Measurements from ENCODE around the gene KCNQ1OT1.

Gene KCNQ1OT1

DNA sequence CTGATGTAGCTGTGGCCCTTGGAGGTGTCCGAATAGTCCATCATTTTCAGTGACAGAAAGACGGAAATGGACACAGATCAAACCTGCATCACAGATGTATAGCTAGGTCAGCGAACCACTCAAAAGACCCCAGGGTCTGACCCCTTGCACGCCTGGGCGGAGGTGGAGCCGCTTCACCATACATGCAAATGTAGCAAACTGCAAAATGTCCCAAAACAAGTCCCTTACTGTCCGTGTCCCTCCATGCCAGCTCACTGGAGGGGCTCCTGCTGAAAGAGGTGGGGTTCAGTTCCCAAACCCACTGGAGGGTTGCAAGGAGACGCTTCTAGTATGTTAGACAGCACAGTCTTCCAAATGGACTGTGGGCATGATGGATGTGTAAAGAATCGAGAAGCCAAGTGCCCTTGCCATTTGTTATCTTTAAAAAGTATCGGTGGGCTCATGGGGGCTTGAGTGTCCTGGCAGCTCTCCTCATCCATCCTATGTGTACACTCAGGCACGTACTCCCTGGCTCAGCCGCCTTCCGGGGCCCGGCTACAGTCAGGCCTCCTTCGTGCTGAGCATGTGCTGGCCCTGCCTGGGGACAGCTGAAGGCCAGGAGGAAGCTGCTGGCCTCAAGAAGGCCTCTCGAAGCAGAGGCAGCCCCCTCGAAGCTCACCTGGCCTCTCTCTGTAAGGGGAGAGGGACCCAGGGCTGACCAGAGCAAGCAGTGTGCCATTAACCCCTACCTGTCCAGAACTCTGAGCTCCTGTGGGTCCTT, 20.2 kb upstream of the KCNQ1OT1 start:
- no peak for DNase-seq

DNA sequence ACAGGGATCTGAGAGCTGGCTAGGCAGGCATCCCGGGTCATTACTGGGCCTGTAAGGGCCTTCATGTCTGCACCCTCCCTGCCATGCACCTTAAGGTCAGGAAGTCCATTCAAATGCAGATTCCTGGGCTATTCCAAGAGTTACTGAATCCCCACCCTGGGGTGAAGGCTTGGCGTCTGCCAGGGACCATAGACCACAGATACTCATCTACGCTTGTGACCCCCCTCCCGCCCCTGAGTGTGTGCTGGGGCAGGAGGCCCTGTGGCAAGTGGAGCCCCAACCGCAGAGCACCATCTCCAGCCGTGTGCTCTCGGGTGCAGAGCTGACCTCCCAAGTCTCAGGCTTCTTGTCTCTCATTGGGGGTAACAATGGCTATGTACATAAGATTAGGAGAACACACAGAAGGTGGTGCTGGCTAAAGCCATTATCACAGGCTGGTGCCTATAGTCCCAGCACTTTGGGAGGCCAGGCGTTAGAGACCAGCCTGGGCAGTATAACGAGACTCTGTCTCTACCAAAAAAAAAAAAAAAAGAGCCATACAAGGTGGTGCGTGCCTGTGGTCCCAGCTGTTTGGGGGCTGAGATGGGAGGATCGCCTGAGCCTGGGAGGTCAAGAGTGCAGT, 19.1 kb upstream of the KCNQ1OT1 start:
- DNase-seq, result no peak

DNA sequence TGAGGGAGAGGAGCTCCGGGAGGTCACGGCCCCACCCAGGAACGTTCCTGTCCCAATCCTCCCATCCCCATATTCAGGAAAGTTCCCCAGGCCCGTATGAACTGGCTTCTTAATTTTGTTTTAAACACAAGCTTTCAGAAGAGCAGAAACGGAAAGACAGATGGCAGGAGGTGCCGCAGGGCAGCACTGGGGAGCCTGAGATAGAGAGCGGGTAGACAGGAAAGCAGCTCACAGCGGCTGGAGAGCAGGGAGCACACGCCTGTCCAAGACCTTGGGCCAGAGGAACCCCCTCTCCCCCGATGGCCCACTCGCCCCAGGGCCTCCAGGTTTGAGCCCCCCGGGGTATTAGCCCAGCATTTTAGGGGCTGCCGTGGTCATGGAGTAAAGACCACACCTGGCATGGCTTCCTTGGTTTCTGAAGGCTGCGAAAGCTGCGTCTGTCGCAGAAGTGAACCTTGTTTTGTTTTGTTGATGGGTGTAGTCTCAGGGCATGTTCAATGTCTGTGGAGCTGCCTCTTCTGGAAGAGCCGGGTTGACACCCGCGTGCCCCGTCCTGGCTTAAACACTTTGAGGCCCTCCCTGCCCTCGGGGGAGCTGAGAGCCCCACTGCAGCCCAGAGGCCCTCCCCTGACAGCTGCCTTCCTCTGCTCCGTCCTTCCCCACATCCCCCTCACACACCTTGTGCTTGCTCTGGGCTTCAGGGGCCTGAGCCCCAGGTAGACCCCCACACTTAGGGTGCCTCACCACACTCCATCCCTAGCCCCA, 17.9 kb upstream of the KCNQ1OT1 start:
- no peak for DNase-seq

DNA sequence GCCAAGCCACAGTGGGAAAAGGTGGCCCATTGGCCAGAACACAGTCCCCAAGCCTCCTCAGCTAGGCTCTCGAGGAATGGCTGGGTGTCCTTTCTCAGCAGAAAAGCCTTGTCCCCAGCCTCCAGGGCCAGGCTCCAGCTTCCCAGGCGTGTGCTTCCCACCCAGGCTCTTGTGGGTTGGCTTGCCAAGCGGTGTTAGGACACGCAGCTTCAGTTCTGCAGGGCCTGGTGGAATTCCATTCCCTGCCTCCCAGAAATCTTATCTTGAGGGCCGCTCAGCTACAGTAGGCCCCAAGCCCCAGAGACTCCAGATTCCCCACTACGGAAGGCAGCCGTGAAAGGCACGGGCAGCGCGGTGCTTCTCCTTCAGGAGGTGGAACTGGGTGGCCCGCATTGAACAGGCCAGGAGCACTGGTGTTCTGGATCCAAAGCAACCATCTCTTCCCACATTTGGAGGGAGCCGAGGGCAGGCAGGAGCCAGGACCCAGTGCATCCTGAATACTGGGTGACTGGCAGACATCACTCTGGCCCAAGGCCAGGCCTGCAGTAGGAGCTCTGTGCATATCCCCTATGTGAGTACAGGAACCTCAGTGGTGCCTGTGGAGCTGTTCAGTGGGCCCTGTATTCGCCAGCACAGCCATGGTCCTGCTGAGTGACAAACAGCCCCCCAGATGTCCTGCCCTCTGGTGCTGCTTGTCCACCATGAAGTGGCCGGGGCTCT, 16.7 kb upstream of the KCNQ1OT1 start:
- DNase-seq, result no peak

DNA sequence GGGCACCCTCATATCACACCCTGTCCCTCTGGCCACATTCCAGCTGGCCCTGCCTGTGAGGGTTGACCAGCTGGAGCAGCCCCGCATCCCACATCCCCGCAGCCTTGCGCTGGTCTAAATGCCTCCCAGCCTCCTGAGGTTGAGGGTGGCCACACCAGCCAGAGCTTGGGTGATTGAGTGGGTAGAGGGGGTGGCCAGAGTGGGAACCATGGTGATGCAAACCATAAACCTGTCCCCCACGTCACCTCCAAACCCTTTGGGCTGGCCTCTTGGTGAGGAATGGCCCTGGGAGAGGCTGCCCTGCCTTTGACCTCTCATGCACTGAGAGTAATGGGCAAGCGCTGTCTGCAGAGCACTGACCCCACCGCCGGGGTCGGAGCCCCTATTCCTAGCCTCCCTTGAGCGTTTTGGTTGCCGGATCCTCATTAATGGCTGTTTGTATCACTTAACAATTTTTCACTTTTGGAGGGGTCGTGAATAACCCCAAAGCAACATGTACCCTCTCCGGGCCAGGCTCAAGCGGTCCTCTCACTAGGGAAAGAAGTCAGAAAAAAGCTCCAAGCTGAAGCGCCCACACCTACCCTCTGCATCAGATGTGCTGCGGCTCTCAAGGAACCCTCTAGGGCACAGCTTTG, 16.0 kb upstream of the KCNQ1OT1 start:
- DNase-seq, result no peak

DNA sequence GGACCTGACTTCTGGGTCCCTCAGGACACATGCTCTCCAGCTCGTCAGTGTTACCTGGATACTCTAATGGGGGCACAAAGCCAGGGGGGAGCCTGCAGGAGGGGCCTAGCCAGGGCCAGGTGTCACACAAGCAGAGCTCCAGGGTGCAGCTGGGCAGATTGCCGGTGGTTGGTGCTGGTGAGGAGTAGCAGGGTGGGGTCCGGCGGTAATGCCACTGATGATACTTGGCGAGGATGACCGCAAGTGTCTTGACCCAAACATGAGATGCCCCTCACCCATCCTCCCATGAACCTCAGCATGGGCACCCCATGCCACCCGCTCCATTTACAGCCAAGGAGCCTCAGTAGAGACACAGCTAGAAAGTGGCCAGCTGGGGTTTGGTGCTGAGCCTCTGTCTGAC, 15.1 kb upstream of the KCNQ1OT1 start:
- no peak for DNase-seq

DNA sequence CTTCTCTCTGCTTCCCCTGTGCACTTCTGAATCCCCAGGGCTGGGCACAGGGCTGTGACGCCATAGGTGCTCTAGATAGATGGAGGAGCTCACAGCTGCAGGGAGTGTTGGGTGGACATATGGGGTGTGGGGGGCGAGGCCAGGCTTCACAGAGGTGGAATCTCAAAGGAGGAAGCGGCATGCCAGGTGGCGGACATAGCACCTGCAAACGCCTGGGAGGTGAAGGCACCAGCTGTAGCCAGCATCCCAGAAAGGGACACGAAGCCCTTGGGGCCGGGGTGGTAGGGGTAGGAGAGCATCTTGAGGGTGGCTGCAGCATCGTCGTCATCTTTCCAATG, 14.6 kb upstream of the KCNQ1OT1 start:
- no peak for DNase-seq

DNA sequence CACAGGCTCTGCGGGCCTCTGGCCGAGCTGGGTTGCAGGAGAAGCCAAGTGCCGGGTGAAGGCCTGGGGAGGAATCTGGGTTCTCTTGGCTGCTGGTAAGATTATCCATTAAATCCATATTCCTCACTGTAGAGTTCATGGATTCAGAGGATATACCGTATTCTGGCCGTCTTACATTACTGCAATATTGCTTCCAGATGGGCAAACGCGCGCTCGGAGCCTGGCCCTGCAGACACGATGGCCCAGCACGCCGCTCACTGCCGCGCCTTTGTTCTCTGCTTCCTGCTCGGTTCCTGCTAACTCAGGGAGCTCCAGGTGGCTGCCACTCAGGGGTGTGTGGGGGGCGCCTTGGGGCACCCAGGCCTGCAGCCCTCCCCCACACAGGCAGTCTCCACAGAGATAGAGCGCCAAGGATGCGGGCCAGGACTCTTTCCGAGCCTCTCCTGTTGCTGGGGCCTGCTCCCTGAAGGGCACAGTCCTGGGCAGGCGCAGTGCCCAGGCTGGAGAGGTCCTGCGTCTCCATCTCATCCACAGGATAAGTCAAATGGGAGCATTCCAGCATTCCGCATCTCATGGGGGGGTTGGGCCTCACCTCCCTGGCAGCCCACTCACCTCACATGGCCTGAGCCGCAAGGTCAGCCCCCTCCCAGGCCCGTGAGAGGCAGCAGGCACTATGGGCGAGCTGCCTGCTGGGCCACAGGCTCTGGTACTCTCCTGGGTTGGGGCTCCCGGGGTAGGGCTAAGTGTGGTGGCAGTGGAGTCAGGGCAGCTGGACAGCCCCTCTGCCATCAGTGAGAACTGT, 14.1 kb upstream of the KCNQ1OT1 start:
- DNase-seq, result no peak

DNA sequence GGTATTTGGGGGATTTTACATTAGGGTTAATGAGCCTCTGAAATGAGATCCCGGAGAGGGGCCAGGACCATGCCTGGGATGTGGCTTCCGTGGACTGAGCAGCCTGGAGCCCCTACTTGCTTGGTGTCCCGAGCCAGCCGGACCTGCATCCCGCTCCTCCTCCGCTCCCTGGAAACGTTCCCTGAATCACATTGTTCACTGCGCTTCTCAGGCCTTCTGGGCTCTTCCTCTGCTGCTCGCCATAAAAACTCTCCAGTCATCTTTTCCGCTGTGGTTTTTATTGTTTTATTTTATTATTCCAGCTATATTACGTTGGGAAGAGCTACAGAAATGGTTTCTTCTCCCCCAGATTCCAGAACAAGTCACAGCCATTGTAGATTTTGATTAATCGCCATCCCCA, 13.3 kb upstream of the KCNQ1OT1 start:
- no peak for DNase-seq

DNA sequence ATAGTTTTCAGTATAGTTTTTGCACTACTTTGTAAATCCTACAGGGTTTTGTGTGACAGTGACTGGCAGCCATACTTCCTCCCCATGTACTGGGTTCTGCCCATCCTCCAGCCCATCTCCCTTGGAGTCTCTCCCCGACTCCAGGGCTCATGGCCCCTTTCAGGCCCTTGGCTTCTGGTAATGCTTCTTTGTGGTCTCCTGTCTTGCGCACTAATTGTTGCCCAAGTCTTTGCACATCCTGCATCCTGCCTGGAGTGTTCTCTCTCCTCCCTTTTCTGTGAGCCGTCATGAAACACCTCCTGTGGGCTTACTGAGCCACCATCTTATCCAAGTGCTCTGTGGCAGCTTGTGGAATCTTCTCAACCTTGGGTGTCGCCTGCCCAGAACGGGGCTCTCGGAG, 11.4 kb upstream of the KCNQ1OT1 start:
- DNase-seq, result no peak

DNA sequence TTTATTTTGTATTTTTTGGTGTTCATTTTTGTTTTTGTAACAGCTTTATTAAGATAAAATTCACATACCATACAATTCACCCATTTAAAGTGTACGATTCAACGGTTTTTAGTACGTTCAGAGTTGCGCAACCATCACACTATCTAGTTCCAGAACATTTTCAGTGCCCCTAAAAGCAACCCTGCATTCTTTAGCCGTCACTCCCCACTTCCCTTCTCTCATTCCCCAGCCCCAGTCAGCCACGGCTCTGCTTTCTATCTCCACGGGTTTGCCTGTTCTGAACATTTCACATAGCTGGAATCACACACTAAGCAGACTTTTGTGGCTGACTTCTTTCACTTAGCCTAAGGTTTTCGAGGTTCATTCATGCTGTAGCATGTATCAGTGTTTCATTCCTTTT, 9.6 kb upstream of the KCNQ1OT1 start:
- DNase-seq, result no peak

DNA sequence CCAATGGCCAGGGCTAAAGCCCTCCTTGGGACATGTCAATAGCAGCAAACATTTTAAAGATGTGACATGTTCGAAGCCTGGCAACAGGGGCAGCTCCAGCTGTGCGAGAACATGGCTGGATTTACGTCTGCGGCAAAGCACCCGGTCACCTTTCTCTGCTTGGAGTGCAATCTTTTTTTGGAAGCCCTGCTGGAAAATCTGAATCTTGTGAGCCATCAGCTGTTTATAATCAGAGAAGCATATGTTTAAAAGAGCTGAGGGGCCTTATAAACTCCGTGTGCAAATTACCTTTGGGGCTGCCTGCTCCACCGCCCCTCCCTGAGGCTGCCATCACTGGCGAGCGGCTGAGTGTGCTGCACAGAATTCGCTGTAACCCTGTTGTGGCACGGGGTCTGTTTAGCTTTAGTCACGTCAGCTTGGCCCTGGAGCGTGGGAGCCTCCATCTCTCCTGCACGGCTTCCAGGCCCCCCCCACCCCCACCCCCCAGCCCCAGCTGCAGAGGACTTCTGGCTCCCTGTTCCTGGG, 9.0 kb upstream of the KCNQ1OT1 start:
- DNase-seq, result no peak

DNA sequence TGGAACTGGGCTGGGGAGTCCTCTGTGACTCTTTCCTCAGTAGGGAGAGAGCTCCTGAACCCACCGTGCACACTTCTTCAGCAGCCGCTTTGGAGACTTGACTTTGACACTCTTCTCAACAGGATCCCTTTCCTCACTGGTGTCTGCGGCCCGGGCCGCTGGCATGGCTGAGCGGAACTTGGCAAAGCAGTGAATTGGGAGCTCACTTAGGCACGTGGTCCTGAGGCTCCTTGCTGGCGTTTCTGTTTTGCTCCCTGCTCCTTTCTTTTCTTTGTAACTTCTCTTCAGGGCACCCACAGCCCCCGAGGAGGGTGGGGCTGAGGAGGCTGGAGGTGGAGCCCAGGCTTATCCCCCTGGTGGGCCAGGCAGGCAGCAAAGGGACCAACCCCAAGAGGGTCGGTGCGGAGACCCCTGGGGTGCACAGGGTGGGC, 8.4 kb upstream of the KCNQ1OT1 start:
- no peak for DNase-seq

DNA sequence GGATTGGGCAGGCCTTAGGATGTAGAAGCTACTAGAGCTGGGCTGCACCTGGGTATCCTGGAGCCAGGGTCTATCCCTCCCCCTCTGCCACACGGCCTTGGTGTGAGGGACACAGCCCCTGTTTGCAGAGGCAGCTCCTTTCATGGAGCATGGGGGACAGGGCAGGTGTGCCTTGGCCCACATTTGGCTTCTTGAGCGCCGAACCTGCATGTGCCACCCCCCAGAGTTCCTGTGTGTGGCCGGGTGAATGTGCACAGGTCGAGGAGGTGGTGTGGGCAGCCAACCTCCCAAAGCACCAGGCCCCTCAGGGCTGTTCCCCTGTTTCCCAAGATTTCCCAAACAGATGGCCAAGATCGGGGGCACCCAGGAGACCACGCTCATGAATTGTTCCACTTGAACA, 7.9 kb upstream of the KCNQ1OT1 start:
- DNase-seq, result no peak

DNA sequence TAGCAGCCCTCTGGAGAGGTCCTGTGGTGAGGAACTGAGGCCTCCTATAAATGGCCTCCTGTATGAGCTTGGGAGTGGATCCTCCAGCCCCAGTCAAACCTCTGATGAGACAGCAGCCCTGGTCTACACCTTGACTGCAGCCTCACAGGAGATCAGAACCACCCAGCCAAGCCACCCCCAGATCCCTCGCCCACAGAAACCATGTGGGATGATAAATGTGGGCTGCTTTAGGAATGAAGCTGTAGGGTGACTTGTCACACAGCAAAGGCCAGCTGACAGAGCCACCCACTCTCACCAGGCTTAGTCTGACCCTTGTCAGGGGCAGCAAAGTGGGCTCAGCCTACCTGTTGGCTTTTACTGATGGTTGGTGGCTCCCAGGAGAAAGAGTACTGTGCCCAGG, 6.5 kb upstream of the KCNQ1OT1 start:
- DNase-seq, result no peak

DNA sequence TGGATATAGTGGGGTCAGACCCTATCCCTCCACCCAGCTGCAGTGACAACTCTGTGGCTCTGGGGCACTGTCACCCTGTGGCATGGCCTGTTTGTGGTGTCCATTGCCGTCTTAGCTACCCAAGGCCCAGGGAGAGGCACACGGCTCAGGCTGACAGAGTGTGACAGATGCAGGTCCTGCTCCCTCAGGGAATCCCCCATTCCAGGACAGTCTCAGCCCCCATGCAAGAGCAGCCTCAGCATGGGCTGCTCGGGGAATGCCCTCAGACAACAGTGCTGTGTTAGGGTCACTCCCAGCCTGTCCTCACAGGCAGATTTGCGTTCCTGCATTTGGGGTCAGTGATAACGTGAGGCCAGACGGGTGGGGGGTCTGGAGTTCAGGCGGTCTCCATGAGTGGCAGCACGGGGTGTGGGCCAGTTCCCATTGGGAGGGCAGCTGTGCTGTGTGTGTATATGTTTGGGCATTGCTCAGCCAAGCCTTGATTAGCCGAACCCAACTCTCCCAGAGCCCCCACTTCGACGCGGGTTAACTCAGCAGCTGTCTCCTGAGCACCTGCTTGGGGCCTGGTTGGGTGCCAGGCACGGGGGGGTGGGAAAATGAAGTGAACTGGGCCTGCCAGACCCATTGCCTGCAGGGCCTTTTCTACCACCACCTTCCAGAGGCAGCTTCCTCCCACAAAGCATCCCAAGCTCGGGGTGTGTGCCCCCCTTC, 5.3 kb upstream of the KCNQ1OT1 start:
- DNase-seq, result no peak

DNA sequence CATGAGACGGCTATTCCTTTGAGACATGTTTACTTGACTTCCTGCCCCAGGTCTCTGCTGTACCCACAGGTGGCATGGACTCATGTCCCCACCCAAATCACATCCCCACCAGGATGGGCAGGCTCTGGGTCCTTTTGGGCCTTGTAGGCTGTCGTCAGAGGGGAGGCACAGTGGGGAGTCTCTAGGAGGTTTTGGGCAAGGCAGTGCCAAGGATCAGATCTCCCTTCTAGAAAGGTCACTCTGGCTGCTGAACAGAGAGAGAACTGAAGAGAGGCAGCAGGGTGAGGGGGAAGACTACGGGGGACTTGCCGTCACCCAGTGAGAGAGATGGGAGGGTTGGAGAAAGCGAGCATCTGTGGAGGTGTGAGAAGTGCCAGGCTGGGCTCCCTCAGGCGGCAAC, 4.6 kb upstream of the KCNQ1OT1 start:
- peak; percentile 3 for DNase-seq

DNA sequence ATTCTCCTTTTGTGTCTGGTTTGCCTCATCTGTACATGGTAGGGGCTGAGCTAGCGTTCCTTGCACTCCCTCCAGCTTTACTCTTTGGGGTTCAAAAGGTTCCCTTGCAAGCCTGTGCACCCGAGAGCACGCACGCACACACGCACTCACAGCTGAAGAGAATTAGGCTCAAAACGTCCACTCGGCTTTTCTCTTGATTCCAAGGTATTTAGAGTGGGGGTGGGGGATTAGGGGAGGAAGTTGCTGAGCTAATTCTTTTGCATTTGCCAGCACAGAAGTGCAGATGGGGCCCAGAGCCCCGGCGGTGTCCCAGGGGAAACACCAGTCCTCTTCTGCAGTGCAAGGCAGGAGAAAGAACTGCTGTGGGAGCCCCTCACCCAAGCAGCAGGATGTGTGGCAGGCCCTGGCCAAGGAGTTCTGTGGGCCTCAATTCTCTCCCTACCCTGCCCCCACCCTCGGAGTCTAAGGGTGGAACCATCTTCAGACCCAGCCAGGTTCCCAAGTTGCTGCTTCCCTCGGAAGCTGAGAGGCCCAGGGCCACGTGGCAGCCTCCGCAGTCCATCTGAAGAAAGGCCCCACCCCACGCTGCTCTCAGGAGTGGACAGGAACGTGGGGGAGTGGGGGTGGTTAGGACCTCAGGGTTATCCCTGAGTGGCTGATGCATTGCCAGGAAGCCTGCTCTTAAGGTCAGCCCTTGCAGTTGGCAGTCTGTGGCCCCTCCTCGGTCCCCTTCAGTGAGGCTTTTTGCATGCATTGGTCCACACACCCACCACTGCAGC, 3.8 kb upstream of the KCNQ1OT1 start:
- peak; percentile 10 for DNase-seq

DNA sequence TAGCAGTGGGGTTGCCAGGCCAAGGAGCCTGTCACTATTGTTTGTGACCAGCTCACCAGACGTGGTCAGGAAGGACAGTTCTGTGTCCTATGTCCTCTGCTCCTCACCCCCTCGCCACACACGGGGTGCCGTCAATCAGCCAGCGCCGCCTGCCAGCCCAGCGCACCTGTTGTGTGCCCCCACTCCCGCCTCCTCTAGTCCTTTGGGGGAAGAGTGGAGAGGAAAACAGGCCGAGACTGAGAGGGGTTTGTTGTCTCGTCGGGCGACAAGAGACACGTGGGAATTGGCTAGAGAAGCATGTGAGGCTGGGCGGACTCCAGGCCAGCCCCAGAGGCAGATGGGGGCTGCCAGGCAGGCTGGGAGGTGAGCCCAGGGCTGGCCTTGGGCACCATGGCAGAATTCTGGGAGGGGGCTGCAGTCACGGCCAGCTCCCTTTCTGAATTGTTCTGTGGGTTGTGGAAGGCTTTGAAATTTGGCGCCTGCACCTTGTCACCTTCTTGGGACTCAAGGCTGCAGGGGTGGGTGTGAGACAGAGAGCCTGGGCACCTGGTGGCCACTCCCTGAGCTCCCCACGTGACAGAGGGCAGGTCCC, 3.1 kb upstream of the KCNQ1OT1 start:
- peak; percentile 6 for DNase-seq

DNA sequence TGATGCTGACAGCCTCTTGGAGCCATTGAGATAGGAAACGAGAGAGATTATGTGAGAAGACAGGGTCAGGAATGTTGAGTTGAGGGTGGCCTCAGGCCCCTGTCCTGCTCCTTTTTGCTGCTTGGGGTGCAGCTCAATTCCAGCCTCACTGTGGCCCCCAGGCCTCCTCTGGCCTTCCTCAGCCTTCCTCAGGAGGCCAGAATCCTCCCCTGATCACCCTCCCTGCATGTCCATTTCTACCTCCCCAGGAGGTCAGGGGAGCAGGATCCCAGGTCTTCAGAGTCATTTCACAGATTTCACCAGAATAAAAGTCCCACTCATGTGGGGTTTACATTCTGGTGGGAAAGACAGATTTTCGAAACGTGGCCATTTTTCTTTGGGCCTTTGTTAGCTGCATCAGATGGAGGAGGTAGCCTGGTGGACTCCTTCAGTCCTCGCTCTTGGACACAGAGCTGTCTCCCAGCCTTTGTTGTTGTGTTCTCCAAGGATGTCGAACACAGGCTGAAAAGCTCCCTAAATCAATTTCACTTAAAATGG, 2.2 kb upstream of the KCNQ1OT1 start:
- peak; percentile 3 for DNase-seq

Measured in CD4-positive, alpha-beta T cell treated with Interleukin-15 for 1 hour (primary cell).